Inflammatory macrophage (primary cell): Measurements from ENCODE around the gene AFG3L2.

Experiments
- DNase-seq, 2 donors: peaks; one replicate each; pipeline ENCODE4 v3.0.0-alpha.2; 2020 to 2022

AFG3L2 gene

GRCh38 chr18:12359515-12359927, 17.5 kb downstream of the AFG3L2 start:
- DNase-seq = no peak

GRCh38 chr18:12352188-12352587, 24.8 kb downstream of the AFG3L2 start:
- no peak for DNase-seq

GRCh38 chr18:12347895-12348294, 29.1 kb downstream of the AFG3L2 start:
- no peak for DNase-seq

- no peak for DNase-seq
These were observed 30.8 kb downstream of the AFG3L2 start for GRCh38 chr18:12346240-12346565.

GRCh38 chr18:12345491-12346239, 31.4 kb downstream of the AFG3L2 start:
- DNase-seq = no peak

- DNase-seq = no peak
These were observed 34.4 kb downstream of the AFG3L2 start for GRCh38 chr18:12342661-12343060.

- DNase-seq = no peak
These were observed 35.9 kb downstream of the AFG3L2 start for GRCh38 chr18:12340945-12341660.

GRCh38 chr18:12338382-12338781, 38.6 kb downstream of the AFG3L2 start:
- no peak for DNase-seq

- no peak for DNase-seq
These were observed 40.1 kb downstream of the AFG3L2 start for GRCh38 chr18:12336887-12337286.

- DNase-seq = no peak
These were observed 40.8 kb downstream of the AFG3L2 start for GRCh38 chr18:12336171-12336613.

- no peak for DNase-seq
These were observed 41.5 kb downstream of the AFG3L2 start for GRCh38 chr18:12335503-12335902.

- no peak for DNase-seq
These were observed 42.2 kb downstream of the AFG3L2 start for GRCh38 chr18:12334863-12335262.

- DNase-seq = no peak
These were observed 42.6 kb downstream of the AFG3L2 start for GRCh38 chr18:12334366-12334808.

- DNase-seq = no peak
These were observed 43.3 kb downstream of the AFG3L2 start for GRCh38 chr18:12333506-12334290.

GRCh38 chr18:12330766-12331165, 46.3 kb downstream of the AFG3L2 start:
- DNase-seq = no peak

- no peak for DNase-seq
These were observed 47.8 kb downstream of the AFG3L2 start for GRCh38 chr18:12329125-12329698.

- DNase-seq = no peak
These were observed 48.7 kb downstream of the AFG3L2 start for GRCh38 chr18:12328179-12328823.

GRCh38 chr18:12327510-12328178, 49.4 kb downstream of the AFG3L2 start:
- peak; percentile 78 to 79 for DNase-seq

GRCh38 chr18:12326711-12327460, 50.1 kb downstream of the AFG3L2 start:
- DNase-seq = no peak

GRCh38 chr18:12325726-12326245, 51.2 kb downstream of the AFG3L2 start:
- no peak for DNase-seq
